ENCODE measurements around the gene NHP2.
"Not testable (repeated sequence)": the region's sequence is repeated elsewhere in the genome, so short reads cannot be mapped to it uniquely, and the experiment has no call there.

The NHP2 gene

DNA sequence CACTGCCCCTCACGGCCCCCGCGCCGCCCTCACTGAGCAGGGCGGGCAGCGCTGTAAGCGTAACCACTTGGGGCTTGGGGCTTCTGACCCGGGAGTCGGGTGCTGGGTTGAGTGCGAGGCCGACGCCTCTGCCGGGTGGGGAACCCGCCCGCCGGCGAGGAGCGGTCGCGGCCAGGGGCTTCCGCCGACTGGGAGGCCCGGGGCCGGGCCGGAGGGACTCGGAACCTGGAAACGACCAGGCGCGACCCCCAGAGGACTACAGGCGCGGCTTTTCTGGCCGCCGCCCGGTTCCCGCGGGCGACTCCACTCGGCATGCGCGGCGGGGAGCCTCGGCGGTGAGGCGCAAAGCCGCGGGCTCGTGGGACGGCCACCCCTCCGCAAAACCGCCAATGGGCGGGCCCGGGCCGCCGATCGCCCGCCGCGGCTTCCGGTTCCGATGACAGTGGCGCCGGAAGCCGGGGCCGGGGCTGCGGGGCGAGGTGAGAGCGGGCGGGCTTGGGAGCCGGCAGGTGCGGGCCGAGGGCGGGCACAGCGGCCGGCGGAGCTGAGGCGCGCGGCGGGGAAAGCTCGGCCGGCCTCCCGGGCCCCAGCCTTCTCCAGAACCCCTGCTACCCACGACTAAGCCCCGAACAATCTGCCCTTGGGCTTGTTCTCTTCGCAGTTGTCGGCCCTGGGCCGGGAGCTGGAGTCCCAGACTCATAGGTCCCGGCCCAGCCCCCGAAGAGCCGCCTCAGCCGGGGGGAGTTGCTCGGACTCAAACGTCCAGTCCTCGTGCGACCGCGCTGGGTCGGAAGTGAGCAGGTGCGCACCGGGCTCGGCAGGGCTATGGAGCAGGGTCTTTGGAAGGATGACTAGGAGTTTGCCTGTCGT is 22.9 kb downstream of the NHP2 start, which contains the start of gene RMND5B:
TSS of gene RMND5B (plus strand) at position 439 of the 870 bp plus-strand sequence. CDS start 7,106 bp downstream, outside the sequence.
- DNase-seq (ENCODE audit: low read depth), result peak; percentile 74

DNA sequence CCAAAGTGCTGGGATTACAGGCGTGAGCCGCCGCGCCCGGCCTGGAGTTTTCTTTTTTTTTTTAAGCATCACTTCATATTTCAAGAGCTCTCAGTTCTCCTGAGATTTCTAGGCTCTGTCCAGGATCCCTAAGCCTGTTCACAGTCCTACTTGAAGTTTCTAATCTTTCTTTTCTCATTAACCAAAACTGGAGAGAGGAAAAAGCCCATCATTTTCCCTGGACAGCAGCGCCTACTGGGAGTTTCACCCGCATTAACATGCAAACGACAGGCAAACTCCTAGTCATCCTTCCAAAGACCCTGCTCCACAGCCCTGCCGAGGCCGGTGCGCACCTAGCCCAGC is 23.5 kb downstream of the NHP2 start:
- not testable (repeated sequence) for DNase-seq (ENCODE audit: low read depth)

GRCh38 chr5:178129296-178129695 is 24.4 kb downstream of the NHP2 start:
- no peak for DNase-seq (ENCODE audit: low read depth)

- not testable (repeated sequence) for DNase-seq (ENCODE audit: low read depth)
Measured at GRCh38 chr5:178127300-178128009, 26.2 kb downstream of the NHP2 start.

DNA sequence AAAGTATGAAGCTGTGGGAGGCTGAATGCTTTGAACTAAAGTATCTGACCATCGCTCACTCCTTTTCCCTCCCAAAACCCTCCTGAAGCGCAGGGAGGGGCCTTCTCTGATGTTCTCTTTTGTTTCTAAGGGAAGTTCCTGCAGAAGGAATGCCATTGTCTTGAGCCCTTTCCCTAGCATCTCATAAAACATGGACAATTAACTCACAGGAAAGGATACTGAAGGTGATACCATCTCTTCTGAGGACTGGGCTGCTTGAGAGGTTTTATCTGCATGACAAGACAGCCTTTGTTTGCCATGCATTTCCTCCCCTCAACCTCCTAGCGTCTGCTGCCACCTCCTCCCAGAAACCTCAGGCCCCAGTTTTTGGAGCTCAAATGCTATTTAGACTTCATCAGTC is 27.1 kb downstream of the NHP2 start:
- DNase-seq (ENCODE audit: low read depth), result no peak

GRCh38 chr5:178125253-178125906 is 28.3 kb downstream of the NHP2 start:
- no peak for DNase-seq (ENCODE audit: low read depth)

- DNase-seq (ENCODE audit: low read depth), result no peak
Measured at GRCh38 chr5:178123966-178124925, 29.4 kb downstream of the NHP2 start.

DNA sequence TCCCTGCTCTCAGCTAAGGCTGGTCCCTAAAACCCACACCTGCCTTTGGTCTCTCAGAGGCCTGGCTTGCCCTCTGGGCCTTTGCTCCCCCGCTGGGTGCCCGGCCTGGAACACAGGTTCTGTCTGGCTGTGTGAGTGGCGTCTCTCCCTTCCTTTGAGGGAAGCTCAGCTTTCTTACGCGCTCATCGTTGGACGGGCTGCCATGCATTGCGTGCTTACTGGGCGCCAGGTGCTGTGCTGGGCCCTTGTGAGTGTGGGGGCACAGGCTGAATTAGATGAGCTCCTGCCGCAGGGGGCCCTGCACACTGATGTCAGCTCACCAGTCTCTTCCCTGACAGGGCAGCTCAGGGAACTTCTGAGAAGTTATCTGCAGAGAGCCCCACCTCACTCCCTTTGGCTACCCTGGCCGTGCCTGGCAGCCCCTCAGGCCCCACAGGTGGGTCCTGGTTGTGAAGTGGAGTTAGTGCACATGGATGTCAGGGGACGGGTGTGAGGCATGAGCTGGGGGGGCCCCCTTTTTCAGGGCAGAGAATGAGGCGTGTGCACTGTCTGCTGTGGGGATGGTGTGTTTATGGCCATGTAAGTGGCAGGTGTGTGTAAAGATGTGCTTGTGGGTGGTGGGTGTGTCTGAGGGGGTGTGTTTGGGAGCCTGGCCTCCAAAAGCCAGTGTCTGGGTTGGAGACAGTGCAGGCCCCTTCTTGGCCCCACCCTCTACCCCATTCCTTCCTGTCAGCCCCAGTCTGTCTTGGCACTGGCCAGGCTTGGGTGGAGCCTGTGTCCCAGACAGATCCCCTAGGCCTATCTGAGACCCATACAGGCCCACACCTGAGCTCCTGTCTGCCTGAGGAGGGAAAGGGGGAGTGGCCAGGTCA is 30.4 kb downstream of the NHP2 start:
- DNase-seq (ENCODE audit: low read depth), result no peak

- DNase-seq (ENCODE audit: low read depth), result no peak
Measured at GRCh38 chr5:178122346-178122745, 31.3 kb downstream of the NHP2 start.

- no peak for DNase-seq (ENCODE audit: low read depth)
Measured at GRCh38 chr5:178121391-178122276, 32.1 kb downstream of the NHP2 start.

GRCh38 chr5:178120607-178121357 is 32.9 kb downstream of the NHP2 start:
- DNase-seq (ENCODE audit: low read depth), result peak; percentile 70

DNA sequence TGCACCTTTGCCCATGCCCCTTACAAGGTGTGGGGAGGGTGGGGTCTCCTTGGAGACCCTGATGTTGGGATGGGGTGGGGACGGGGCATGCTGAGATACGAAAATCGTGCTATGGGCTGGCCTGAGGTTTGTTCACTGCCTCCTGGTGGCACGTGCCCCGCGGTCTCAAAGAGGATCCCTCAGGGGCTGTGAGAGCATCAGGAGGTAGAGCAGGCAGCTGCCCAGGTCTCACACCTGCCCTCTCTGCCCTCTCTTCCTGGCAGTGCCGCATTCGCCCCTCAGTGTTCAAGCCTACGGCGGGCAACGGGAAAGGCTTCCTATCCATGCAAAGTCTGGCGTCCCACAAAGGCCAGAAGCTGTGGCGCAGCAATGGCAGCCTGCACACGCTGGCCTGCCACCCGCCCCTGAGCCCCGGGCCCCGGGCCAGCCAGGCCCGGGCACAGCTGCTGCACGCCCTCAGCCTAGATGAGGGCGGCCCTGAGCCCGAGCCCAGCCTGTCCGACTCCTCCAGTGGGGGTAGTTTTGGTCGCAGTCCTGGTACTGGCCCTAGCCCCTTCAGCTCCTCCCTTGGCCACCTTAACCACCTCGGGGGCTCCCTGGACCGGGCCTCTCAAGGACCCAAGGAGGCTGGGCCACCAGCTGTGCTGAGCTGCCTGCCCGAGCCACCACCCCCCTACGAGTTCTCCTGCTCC is 33.6 kb downstream of the NHP2 start:
- no peak for DNase-seq (ENCODE audit: low read depth)

DNA sequence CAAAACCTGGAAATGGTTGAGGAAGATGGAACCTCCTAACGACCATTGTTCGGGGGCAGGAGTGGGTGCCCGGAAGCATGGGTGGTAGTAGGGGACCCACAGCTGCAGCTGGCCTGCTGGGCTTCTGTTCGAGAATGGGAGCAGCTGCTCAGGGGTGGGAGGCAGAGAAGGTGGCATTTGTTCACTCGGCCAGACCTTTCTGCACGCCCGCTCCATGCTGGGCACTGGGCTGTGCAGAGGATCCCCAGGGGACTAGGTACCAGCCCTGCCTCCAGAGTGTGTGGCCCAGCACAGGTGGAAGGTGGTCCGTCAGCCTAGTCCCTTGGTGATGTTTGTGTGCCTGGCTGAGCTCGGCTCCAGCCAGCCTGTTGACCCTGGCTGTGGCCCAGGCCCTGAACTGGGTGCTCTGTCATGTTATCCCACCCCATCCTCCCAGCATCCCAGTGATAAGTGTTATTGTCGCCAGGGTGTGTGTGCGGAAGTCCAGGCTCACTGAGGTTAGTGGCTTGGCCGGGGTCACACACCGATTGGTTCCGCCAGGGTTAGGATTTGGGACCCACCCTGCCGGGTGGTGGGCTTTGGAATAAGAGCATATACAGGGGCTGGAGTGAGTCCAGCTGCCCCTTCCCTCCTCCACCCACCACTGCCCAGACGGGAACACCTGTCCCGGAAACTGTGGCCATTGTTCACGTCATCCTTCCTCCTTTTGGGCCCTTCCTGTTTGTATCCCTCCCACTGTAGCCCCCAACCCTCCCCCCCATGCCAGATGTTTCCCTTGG is 35.6 kb downstream of the NHP2 start:
- DNase-seq (ENCODE audit: low read depth), result no peak

DNA sequence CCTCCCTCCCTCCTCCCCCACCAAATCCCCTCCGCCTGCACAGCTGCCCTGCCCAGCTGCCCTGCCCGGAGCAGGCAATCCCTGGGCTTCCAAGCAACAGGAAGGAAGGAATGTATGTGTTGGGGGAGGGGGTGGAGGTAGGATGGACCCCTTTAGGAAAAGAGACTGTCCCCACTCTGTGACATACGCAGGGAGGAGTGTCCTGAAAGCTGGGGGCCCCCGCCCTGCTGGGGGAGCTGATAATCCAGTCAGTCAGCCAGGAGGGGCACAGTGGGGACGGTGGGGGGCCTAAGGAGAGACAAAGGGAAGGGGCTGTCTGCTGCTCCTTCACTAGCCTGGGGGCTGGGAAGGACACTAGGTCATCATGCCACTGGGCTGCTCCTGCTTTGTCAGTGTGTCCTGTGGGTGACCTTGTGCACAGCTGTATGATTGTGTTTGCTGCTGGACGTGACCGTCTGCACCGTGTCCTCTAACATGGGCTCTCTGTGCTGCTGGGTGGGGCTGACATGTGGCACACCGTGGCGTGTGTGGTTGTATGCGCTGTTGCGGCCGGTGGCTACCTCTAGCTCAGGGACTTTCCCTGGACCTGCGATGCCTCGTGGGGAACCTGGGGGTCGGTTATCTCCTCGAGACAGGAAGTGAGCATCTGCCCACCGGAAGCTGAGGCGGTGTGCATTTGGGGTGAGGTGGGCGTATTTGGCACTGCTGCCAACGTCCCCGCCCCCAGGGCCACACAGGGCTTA is 37.4 kb downstream of the NHP2 start:
- DNase-seq (ENCODE audit: low read depth), result peak; percentile 56

DNA sequence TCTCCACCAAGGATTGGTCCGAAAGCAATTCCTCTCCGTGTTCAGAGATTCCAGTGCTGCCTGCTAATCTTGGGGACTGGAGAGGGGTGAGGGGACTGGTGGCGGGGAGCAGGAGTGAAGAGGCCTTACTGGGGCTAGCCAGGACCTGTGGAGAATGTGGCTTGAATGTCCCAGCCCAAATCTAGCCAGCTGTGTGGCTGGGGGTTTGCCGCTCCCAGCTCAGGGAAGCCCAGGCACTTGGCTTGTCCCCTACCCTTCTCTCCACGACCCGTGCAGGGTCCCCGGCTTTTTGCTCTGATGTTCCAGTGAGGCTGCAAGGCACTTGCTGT is 37.9 kb downstream of the NHP2 start:
- no peak for DNase-seq (ENCODE audit: low read depth)

DNA sequence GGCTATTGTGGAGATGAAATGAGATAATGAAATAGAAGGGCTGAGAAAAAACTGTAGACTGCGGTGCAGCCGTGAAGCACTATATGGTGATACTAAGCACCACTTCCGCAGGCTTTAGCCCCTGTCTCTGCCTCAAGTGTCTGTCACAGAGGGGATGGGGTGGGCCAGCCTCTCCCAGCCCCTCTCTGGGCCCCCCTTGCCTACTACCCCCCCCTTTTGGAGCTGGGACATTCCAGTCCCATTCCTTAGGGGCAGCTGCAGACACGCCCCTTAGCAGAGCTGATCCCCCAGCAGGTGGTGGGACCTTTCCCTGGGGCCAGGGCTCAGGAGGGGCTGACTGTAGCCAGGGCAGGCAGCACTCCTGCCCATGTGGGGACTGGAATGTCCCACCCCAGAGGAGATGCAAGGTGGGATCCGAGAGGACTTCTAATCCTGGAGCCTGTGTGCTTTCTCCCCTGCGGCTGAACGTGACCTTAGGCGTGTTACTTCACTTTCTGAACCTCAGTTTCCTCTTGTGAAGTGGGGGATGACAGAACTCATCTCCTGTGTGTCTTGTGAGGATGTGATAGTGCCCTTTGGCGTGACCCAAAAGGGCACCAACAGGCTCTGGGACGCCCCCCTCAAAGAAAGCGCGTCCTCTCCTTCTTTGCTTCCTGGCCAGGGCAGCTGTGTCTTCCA is 38.4 kb downstream of the NHP2 start:
- no peak for DNase-seq (ENCODE audit: low read depth)

Measured in stimulated activated CD4-positive, alpha-beta T cell treated with anti-CD3 and anti-CD28 coated beads, Interleukin-2, amount 100 ng/mL, for 4 hours (primary cell).